Fibroblast of the conjunctiva (primary cell): ENCODE measurements around the gene C1orf226.

ENCODE experiments used
- DNase-seq: peaks from one replicate; pipeline ENCODE4 v3.0.0-alpha.2; 2010; ENCODE audit warnings: low read depth

C1orf226 gene

GRCh38 chr1:162365284-162366020, 16.1 kb upstream of the C1orf226 start:
- no peak for DNase-seq

- DNase-seq = no peak
These were observed 15.4 kb upstream of the C1orf226 start for GRCh38 chr1:162366149-162366548.

- no peak for DNase-seq
These were observed 14.9 kb upstream of the C1orf226 start for GRCh38 chr1:162366671-162367070.

DNA sequence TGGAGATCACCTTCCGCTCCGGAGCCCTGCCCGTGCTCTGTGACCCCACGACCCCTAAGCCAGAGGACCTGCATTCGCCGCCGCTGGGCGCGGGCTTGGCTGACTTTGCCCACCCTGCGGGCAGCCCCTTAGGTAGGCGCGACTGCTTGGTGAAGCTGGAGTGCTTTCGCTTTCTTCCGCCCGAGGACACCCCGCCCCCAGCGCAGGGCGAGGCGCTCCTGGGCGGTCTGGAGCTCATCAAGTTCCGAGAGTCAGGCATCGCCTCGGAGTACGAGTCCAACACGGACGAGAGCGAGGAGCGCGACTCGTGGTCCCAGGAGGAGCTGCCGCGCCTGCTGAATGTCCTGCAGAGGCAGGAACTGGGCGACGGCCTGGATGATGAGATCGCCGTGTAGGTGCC, 14.5 kb upstream of the C1orf226 start:
- DNase-seq = no peak

GRCh38 chr1:162367772-162368171, 13.8 kb upstream of the C1orf226 start:
- no peak for DNase-seq

- no peak for DNase-seq
These were observed 13.1 kb upstream of the C1orf226 start for GRCh38 chr1:162368451-162368850.

GRCh38 chr1:162369571-162369970, 12.0 kb upstream of the C1orf226 start:
- DNase-seq = no peak

GRCh38 chr1:162370161-162370560, 11.4 kb upstream of the C1orf226 start:
- no peak for DNase-seq

GRCh38 chr1:162370721-162371120, 10.8 kb upstream of the C1orf226 start:
- no peak for DNase-seq

DNA sequence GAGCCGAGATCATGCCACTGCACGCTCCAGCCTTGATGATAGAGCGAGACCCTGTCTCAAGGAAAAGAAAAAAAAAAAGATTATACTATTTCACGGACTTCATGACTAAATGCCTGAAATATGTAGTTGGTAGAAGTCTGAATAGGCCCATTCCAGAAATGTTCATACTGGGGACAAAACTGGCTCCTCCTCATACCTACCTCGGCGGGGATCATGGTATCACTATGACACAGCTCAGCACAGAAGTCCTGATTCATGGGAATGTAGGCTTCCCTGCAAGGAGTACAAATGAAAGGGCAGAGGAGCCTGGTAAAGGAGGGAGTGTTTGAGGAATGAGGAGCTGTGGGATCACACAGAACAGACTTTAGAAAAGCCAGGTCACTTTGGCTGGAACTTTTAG, 9.9 kb upstream of the C1orf226 start:
- DNase-seq = no peak

DNA sequence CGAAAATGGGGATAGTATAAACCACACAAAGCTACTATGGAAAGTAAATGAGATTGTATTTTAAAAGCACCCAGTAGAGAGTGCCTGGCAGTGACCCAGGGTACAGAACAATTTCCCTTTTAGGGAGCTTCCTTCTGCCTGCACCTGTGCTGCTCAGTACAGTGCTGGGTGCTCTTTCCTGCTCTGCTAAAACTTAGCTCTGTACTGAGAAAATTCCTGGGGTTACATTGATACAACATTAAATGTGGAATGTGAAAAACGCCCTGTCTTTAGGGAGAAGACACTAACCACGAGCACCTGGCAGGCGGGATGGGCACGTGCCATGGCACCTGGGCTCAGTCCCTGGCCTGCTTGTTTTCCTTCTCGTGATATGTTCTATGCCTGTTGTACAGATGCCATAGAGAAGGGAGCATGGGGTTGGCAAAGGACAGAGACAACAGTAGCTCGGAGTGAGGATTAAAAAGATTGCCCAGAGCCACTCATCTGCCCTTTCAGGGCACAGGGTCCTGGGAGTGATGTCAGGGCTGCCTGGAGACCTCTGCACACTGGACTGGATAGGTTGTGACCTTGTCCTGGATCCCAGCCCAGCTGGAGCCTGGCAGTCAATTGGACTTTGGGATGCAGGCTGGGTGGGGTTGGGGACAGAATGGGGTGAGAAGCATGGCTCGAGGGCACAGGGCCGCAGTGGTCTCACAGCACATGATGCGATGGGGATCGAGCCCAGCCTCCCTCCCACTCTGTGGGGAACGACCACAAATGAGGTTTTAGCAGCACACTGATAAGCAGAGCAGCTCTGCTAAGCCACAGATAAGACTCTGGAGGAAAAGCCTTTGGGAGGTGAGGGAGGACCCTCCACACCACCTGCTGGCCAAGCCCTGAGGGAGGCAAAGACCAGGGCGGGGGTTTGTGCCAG, 9.1 kb upstream of the C1orf226 start:
- DNase-seq = no peak

DNA sequence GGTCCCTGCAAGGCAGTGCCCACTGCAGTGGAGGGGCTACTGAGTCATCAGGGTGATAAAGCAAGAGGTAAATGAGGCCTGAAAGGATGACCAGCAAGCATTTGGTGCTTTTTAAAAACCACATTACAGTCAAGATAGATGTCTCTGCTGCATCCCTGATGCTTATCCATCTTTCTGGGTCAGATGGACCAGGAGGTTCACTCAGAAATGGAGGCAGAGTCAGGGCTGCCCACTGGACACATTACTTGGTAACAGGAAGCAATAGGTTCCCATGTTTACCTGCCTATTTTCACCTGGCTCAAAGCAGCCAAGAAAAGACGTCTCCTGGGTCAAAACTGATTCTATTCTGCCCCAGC, 8.5 kb upstream of the C1orf226 start:
- no peak for DNase-seq

DNA sequence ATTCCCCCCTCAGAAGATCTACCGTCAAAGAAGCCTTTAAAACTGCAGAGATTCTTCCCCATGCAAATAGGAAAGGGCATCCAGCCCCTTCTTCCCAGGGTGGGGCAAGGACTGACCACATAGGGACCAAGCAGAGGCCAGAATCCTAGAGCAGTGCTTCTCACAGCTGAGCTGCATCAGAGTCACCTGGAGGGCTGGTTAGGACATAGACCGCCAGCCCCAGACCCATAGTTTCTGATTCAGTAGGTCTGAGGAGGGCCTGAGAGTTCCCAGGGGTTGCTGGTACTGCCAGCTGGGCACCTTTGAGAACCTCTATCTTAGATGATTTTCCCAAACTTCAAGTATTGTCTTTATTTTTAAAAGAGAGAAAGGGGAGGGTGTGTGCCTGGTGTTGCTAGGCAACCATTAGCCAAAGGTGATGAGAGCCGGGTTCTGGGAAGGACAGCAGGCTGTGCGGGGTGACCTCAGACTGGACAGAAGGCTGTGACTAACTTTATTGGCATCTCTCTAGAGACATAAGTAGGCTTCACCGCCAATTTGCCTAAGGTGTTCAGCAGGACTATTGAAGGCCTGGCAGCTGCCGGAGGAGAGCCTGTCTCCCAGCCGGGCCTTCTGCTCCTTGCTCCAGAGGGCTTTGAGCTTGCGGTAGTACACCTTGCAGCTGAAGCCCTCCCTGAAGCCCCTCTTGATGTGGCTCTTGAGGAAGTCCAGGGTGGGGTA, 7.8 kb upstream of the C1orf226 start:
- no peak for DNase-seq

GRCh38 chr1:162374406-162374805, 7.1 kb upstream of the C1orf226 start:
- no peak for DNase-seq

DNA sequence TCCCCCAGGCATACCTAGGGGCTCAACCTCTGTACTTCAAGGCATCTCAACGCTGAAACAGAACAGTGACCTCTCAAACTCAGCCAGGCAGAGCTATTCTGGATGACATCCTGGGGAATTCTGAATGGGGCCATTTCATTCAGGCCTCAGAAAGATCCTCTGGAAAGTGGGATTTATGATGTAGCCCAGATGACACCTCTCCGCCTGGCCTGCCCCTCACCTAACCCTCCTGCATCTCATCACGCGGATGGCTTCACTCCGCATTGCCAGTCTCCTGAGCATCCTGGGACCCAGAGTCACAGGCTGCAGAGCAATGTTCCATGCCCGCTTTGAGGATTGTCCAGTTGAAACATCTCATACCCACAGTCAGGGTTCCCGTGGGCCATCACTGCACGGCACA, 6.1 kb upstream of the C1orf226 start:
- DNase-seq = no peak

DNA sequence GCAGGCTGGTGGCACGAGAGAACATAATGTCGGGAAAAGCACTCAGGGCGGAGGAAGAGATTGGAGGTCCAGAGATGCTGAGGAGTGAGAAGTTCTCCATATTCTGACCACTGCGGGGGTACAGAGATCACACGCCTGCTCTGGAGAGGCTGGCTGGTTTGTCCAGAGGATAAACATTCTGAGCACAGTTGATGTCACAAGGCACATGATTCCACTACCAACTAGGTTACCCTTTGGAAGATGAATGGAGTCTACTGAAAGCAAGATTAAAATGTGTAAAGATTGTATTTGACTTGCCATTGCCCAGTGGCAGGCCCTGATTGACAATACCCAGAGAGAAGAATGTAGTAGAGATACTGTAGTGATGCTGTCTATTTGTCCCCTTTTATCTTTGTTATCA, 4.8 kb upstream of the C1orf226 start, which contains the start of gene SPATA46:
Gene SPATA46 (minus strand): TSS at position 164 of the 400 bp plus-strand sequence. CDS start 64 bp downstream, at position 100.
- no peak for DNase-seq

- DNase-seq = no peak
These were observed 1.3 kb upstream of the C1orf226 start for GRCh38 chr1:162380061-162380846.

DNA sequence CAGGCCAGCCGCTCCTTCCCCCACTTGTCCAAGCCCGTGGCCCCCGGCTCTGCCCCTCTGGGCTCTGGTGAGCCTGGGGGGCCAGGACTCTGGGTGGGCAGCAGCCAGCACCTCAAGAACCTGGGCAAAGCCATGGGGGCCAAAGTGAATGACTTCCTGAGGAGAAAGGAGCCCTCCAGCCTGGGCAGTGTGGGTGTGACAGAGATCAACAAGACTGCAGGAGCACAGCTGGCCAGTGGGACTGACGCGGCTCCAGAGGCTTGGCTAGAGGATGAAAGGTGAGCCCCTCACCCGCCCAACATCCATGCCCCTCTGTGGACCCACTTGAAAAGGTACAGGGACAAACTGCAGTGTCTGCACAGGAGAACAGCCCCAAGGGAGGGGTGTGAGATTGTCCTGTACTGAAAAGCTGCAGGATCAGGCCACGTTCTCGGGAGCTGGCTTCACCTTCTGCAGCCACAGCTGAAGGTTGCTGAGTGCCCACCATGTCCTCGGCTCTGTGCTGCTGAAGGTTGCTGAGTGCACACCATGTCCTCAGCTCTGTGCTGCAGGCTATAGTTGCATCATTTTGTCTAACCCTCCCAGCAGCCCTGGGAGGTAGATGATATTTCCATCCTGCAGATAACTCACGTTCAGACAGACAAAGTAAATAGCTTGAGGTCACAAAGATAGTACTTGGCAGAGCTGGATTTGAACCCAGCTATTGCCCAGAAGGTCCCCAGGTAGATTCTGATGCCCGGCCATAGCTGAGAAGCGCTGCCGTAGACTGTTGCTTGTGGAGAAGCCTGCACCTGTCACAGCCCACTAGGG, 618 bp downstream of the C1orf226 start:
- DNase-seq = no peak

GRCh38 chr1:162383091-162383490, 1.6 kb downstream of the C1orf226 start:
- DNase-seq = no peak

- no peak for DNase-seq
These were observed 2.0 kb downstream of the C1orf226 start for GRCh38 chr1:162383516-162383915.

GRCh38 chr1:162384116-162384515, 2.6 kb downstream of the C1orf226 start:
- DNase-seq = no peak
